ENCODE measurements around the gene ZNRF2. TPM values are rescaled to one million over a fixed set of nuclear protein-coding genes. Genes with fewer than 3 reads are reported as not detected.

Gene ZNRF2
- total and polyA plus RNA-seq, 2 experiments from 2014 or later, result 11.0 to 18.8 TPM

DNA sequence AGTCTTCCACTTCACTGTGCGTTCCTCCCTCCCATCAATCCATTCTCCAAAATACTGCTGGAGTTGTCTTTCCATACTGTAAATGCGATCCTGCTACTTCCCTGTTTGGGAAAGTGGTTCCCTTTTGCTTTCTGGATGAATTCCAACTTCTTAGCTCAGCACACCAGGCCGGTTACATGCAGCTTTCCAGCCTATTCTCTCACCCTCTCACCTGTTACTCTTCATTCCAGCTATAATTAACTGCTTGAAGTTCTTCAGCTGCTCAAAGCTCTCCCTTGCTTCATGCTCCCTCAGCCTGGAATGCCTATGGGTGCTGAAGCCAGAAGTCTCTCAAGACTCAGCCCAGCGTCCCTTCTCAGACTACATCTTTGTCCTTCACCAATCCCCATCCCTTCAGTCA lies 6.0 kb upstream of the ZNRF2 start:
- H3K79me2 ChIP-seq, result no peaks in the 10 kb centered on the region
- H3K9me2 ChIP-seq (replicated peaks; ENCODE audit: insufficient read depth), result no peaks in the 10 kb centered on the region
- TF ChIP-seq CTCF (IDR thresholded peaks at IDR 0.05; ENCODE audit: poor library complexity) (no peak), EZH2phosphoT487 (IDR thresholded peaks at IDR 0.05; ENCODE audit: low read depth, severe bottlenecking, unreplicated experiment) (no peak), EZH2 (IDR thresholded peaks at IDR 0.05; ENCODE audit: borderline replicate concordance) (no peak)
- 84% methylated on average over 4 of the region's 4 CpGs for WGBS (ENCODE audit: low lambda C conversion rate, missing lambda C conversion rate)
- no peaks in the 10 kb centered on the region for H3K9me3 ChIP-seq (ENCODE audit: low read depth)
- H3K36me3 ChIP-seq (replicated peaks; ENCODE audit: insufficient read depth, low read depth), result no peaks in the 10 kb centered on the region
- H3K4me1 ChIP-seq (ENCODE audit: insufficient read depth), result peaks cover 13% of the 10 kb centered on the region
- DNase-seq (ENCODE audit: low spot score), result no peak
- no peak overlapping the region for H3K4me3 ChIP-seq
- H2AFZ ChIP-seq, result no peak overlapping the region
- H4K20me1 ChIP-seq (ENCODE audit: insufficient read depth, poor library complexity, severe bottlenecking), result no peaks in the 10 kb centered on the region
- no peak overlapping the region for H3K27ac ChIP-seq
- H3K27me3 ChIP-seq, result no peaks in the 10 kb centered on the region
- H3K4me2 ChIP-seq, result no peak overlapping the region

GRCh38 chr7:30278849-30279652 lies 5.3 kb upstream of the ZNRF2 start:
- H3K4me1 ChIP-seq (ENCODE audit: insufficient read depth), result peaks cover 13% of the 10 kb centered on the region
- WGBS (ENCODE audit: low lambda C conversion rate, missing lambda C conversion rate), result 81% methylated on average over 8 of the region's 8 CpGs
- H3K4me2 ChIP-seq, result no peak overlapping the region
- no peak for DNase-seq (ENCODE audit: low spot score)
- no peaks in the 10 kb centered on the region for H3K9me3 ChIP-seq (ENCODE audit: low read depth)
- H3K27me3 ChIP-seq, result no peaks in the 10 kb centered on the region
- H3K79me2 ChIP-seq, result no peaks in the 10 kb centered on the region
- H3K9me2 ChIP-seq (replicated peaks; ENCODE audit: insufficient read depth), result no peaks in the 10 kb centered on the region
- no peak overlapping the region for H3K4me3 ChIP-seq
- H3K27ac ChIP-seq, result no peak overlapping the region
- no peaks in the 10 kb centered on the region for H4K20me1 ChIP-seq (ENCODE audit: insufficient read depth, poor library complexity, severe bottlenecking)
- no peaks in the 10 kb centered on the region for H3K36me3 ChIP-seq (replicated peaks; ENCODE audit: insufficient read depth, low read depth)
- H2AFZ ChIP-seq, result no peak overlapping the region
- TF ChIP-seq EZH2 (IDR thresholded peaks at IDR 0.05; ENCODE audit: borderline replicate concordance) (no peak), CTCF (IDR thresholded peaks at IDR 0.05; ENCODE audit: poor library complexity) (no peak), EZH2phosphoT487 (IDR thresholded peaks at IDR 0.05; ENCODE audit: low read depth, severe bottlenecking, unreplicated experiment) (no peak)

DNA sequence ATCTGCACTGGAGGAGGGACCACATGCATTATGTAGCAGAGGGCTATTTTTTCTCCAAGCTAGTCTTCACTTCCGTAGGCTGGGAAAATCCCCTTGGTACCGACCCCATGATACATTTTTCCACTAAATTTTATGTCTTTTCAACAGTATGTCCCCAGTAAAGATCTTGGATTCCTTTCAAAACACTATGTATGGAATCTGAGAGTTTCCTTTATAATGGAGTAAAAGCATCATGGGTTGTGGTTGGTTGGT lies 4.8 kb upstream of the ZNRF2 start:
- H3K9me3 ChIP-seq (ENCODE audit: low read depth), result no peaks in the 10 kb centered on the region
- H3K27me3 ChIP-seq, result no peaks in the 10 kb centered on the region
- H3K4me3 ChIP-seq, result no peak overlapping the region
- H3K9me2 ChIP-seq (replicated peaks; ENCODE audit: insufficient read depth), result no peaks in the 10 kb centered on the region
- H3K27ac ChIP-seq, result no peak overlapping the region
- TF ChIP-seq EZH2 (IDR thresholded peaks at IDR 0.05; ENCODE audit: borderline replicate concordance), result no peak
- no peak for TF ChIP-seq CTCF (IDR thresholded peaks at IDR 0.05; ENCODE audit: poor library complexity)
- no peak for TF ChIP-seq EZH2phosphoT487 (IDR thresholded peaks at IDR 0.05; ENCODE audit: low read depth, severe bottlenecking, unreplicated experiment)
- no peak overlapping the region for H3K4me2 ChIP-seq
- H3K79me2 ChIP-seq, result no peaks in the 10 kb centered on the region
- WGBS (ENCODE audit: low lambda C conversion rate, missing lambda C conversion rate), result 88% methylated on average over 2 of the region's 2 CpGs
- peaks cover 13% of the 10 kb centered on the region for H3K4me1 ChIP-seq (ENCODE audit: insufficient read depth)
- DNase-seq (ENCODE audit: low spot score), result no peak
- H2AFZ ChIP-seq, result no peak overlapping the region
- H4K20me1 ChIP-seq (ENCODE audit: insufficient read depth, poor library complexity, severe bottlenecking), result no peaks in the 10 kb centered on the region
- H3K36me3 ChIP-seq (replicated peaks; ENCODE audit: insufficient read depth, low read depth), result no peaks in the 10 kb centered on the region
